ENCODE measurements around the gene GJB6.

DNA sequence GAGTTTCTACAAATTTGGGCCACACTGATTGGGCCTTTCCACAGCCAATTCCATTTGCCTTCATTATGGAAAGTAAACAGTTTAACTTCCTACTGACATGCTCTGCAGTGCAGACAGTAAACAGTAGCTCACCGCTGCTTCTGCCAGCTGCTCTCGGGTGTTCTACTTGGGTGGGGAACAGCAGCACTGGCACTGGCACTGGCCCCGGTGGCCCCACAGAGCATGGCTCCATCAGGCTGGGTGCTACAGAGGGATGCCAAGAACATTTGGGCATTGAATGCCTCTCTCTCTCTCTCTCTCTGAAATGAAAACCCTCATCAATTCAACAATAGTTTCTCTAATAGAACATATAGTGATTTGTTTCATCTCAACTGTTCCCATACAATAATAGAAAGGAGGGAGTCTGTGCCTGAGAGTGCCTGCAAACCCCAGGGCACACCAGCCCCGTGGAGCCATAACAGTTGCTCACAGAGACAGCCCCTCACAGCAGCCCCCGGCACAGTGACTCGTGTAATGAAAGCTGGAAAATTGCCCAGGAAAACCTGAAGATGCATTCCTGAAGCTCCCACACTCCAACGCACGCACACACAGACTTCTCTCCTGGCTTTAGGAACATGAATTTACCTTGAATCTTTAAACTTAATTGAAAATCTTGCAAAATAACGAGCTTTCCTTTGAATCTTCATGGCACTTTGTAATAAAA is 38.2 kb upstream of the GJB6 start:
- TF ChIP-seq, protein P1, sequence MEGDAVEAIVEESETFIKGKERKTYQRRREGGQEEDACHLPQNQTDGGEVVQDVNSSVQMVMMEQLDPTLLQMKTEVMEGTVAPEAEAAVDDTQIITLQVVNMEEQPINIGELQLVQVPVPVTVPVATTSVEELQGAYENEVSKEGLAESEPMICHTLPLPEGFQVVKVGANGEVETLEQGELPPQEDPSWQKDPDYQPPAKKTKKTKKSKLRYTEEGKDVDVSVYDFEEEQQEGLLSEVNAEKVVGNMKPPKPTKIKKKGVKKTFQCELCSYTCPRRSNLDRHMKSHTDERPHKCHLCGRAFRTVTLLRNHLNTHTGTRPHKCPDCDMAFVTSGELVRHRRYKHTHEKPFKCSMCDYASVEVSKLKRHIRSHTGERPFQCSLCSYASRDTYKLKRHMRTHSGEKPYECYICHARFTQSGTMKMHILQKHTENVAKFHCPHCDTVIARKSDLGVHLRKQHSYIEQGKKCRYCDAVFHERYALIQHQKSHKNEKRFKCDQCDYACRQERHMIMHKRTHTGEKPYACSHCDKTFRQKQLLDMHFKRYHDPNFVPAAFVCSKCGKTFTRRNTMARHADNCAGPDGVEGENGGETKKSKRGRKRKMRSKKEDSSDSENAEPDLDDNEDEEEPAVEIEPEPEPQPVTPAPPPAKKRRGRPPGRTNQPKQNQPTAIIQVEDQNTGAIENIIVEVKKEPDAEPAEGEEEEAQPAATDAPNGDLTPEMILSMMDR (conservative IDR thresholded peaks at IDR 0.05 in 1 of 2, IDR thresholded peaks at IDR 0.05 in 1 of 2; ENCODE audit: low read depth in 1 of 2, low read length in 2 of 2): no peak
- no peak for TF ChIP-seq EZH2 (IDR thresholded peaks at IDR 0.05; ENCODE audit: low read length, missing control alignments)
